ENCODE data around the gene OXLD1.

DNA sequence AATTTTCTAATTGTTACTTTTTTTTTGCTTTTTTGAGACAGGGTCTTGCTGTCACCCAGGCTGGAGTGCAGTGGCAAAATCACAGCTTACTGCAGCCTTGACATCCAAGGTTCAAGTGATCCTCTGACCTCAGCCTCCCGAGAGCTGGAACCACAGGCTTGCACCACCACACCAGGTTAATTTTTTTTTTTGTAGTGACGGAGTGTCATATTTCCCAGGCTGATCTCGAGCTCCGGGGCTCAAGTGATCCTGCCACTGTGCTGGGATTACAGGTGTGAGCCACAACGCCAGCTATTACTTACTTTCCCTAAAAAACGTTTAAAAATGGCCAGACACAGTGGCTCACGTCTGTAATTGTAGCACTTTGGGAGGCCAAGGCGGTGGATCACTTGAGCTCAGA, 36.1 kb downstream of the OXLD1 start:
- no peak for TF ChIP-seq YY1 (IDR thresholded peaks at IDR 0.05; ENCODE audit: extremely low read depth, insufficient replicate concordance, low read depth, low read length)
- TF ChIP-seq CTCF (IDR thresholded peaks at IDR 0.05 in 2 of 3, conservative IDR thresholded peaks at IDR 0.05 in 1 of 3; ENCODE audit: borderline replicate concordance in 1 of 3, insufficient read depth in 1 of 3, low read depth in 2 of 3, low read length in 2 of 3), result no peak
- TF ChIP-seq EGR1 (IDR thresholded peaks at IDR 0.05; ENCODE audit: low read depth), result no peak

All from HCT116 (cell line).